Neural cell (in vitro differentiated cells): ENCODE data around the gene PDE3B. TPM values are rescaled to one million over a fixed set of nuclear protein-coding genes. Genes with fewer than 3 reads are reported as not detected.

Experiments
- H2AFZ ChIP-seq: fragments of 200-600, 300-800 bp; sonication (generic), shearing (Covaris generic); 2 replicates; pipeline ENCODE4 v1.6.0; 2014; ENCODE audit warnings: low read depth, mild to moderate bottlenecking, antibody characterized with exemption, low read length, moderate library complexity
- H3F3A ChIP-seq: fragments of 200-600 bp; shearing (Covaris generic); 2 replicates; pipeline ENCODE4 v1.6.1; 2016; ENCODE audit warnings: mild to moderate bottlenecking, moderate library complexity, mixed read lengths, antibody characterized with exemption, low read length; ENCODE audit not compliant: insufficient read depth, poor library complexity, severe bottlenecking
- H3K27ac ChIP-seq: fragments of 200-600, 300-800 bp; sonication (generic), shearing (Covaris generic); 2 replicates; pipeline ENCODE4 v1.5.1; 2014; ENCODE audit warnings: mild to moderate bottlenecking, low read length, moderate library complexity
- H3K27me3 ChIP-seq: fragments of 300-800, 200-600 bp; sonication (generic), shearing (Covaris generic); 2 replicates; pipeline ENCODE4 v1.6.0; 2014; ENCODE audit warnings: mild to moderate bottlenecking, low read depth, low read length, moderate library complexity; ENCODE audit not compliant: insufficient read depth
- H3K36me3 ChIP-seq: fragments of 300-800, 200-600 bp; sonication (generic), shearing (Covaris generic); 2 replicates; pipeline ENCODE4 v1.5.1; 2014; ENCODE audit warnings: mild to moderate bottlenecking, antibody characterized with exemption, low read length, moderate library complexity; ENCODE audit not compliant: insufficient read depth
- H3K4me2 ChIP-seq: fragments of 300-800, 200-600 bp; sonication (generic), shearing (Covaris generic); 2 replicates; pipeline ENCODE4 v1.6.0; 2014; ENCODE audit warnings: mild to moderate bottlenecking, low read length
- H3K4me3 ChIP-seq: fragments of 300-800, 200-600 bp; sonication (generic), shearing (Covaris generic); 2 replicates; pipeline ENCODE4 v1.5.1; 2014; ENCODE audit warnings: mild to moderate bottlenecking, low read length, moderate library complexity
- H3K79me2 ChIP-seq: fragments of 200-600 bp; shearing (Covaris generic); replicated peaks from 2 replicates; pipeline ENCODE4 v1.6.0; 2014; ENCODE audit warnings: mild to moderate bottlenecking, low read length, moderate library complexity; ENCODE audit not compliant: insufficient read depth
- H3K9ac ChIP-seq: fragments of 300-800, 200-600 bp; sonication (generic), shearing (Covaris generic); 2 replicates; pipeline ENCODE4 v1.6.1; 2016; ENCODE audit warnings: mild to moderate bottlenecking, low read length, mixed read lengths
- H3K9me2 ChIP-seq: fragments of 200-600 bp; shearing (Covaris generic); 2 replicates; pipeline ENCODE4 v1.6.1; 2016; ENCODE audit warnings: mild to moderate bottlenecking, low read length, mixed read lengths; ENCODE audit not compliant: insufficient read depth
- H3K9me3 ChIP-seq: fragments of 200-600, 300-800 bp; sonication (generic), shearing (Covaris generic); 2 replicates; pipeline ENCODE4 v1.6.1; 2016; ENCODE audit warnings: mild to moderate bottlenecking, mixed run types, low read length, moderate library complexity, mixed read lengths
- H4K20me1 ChIP-seq: fragments of 200-600 bp; shearing (Covaris generic); 2 replicates; pipeline ENCODE4 v1.6.1; 2016; ENCODE audit warnings: mild to moderate bottlenecking, mixed run types; ENCODE audit not compliant: insufficient read depth
- CTCF ChIP-seq: fragments of 450-650 bp; IDR thresholded peaks from 2 replicates; pipeline ENCODE4 v1.5.1; 2014; ENCODE audit warnings: antibody characterized with exemption, mild to moderate bottlenecking, moderate library complexity; ENCODE audit not compliant: poor library complexity, severe bottlenecking
- EP300 ChIP-seq: fragments of 450-650 bp; conservative IDR thresholded peaks from 2 replicates; pipeline ENCODE4 v1.6.1; 2014; ENCODE audit warnings: antibody characterized with exemption, mild to moderate bottlenecking, moderate library complexity; ENCODE audit not compliant: poor library complexity, severe bottlenecking
- EZH2 ChIP-seq: fragments of 200-600, 300-800 bp; shearing (Covaris generic), sonication (generic); IDR thresholded peaks from 2 replicates; pipeline ENCODE4 v1.6.1; 2014; ENCODE audit warnings: antibody characterized with exemption, low read length, borderline replicate concordance, mild to moderate bottlenecking; ENCODE audit not compliant: insufficient read depth, poor library complexity, severe bottlenecking
- MXI1 ChIP-seq: fragments of 450-650 bp; conservative IDR thresholded peaks from 2 replicates; pipeline ENCODE4 v1.6.1; 2014; ENCODE audit warnings: antibody characterized with exemption, mild to moderate bottlenecking; ENCODE audit not compliant: poor library complexity, severe bottlenecking
- POLR2AphosphoS5 ChIP-seq: IDR thresholded peaks from 2 replicates; pipeline ENCODE4 v1.6.1; 2012
- RAD21 ChIP-seq: fragments of 450-650 bp; conservative IDR thresholded peaks from 2 replicates; pipeline ENCODE4 v1.6.1; 2014; ENCODE audit warnings: antibody characterized with exemption, mild to moderate bottlenecking, moderate library complexity
- REST ChIP-seq: IDR thresholded peaks from 2 replicates; pipeline ENCODE4 v1.6.1; 2012; ENCODE audit warnings: borderline replicate concordance
- SMC3 ChIP-seq: fragments of 450-650 bp; conservative IDR thresholded peaks from 2 replicates; pipeline ENCODE4 v1.6.1; 2014; ENCODE audit warnings: antibody characterized with exemption, mild to moderate bottlenecking, moderate library complexity; ENCODE audit not compliant: poor library complexity
- TAF1 ChIP-seq: IDR thresholded peaks from 2 replicates; pipeline ENCODE4 v1.6.1; 2012; ENCODE audit warnings: low read depth
- polyA plus RNA-seq: library from polyadenylated mRNA; depleted of rRNA; stranded (reverse); fragments of >200 nt; gene quantifications from 2 replicates; pipeline ENCODE4 v1.2.3, GENCODE V29; 2014

PDE3B gene
- polyA plus RNA-seq, 1 donor from 2014 or later, result 13.8 TPM

GRCh38 chr11:14852571-14853177 lies 209.1 kb downstream of the PDE3B start:
- no peak for TF ChIP-seq SMC3
- Histone ChIP-seq H3K9me3 (no peaks in the 10 kb centered on the region), H3K27ac (no peak overlapping the region)

GRCh38 chr11:14854057-14854456 lies 210.5 kb downstream of the PDE3B start:
- no peaks in the 10 kb centered on the region for H3F3A ChIP-seq
- no peak overlapping the region for H3K27ac ChIP-seq
- H3K9me3 ChIP-seq, result no peaks in the 10 kb centered on the region
- H3K79me2 ChIP-seq, result no peaks in the 10 kb centered on the region
- H3K9me2 ChIP-seq, result no peaks in the 10 kb centered on the region
- no peak overlapping the region for H3K4me3 ChIP-seq
- no peaks in the 10 kb centered on the region for H3K27me3 ChIP-seq
- H2AFZ ChIP-seq, result no peak overlapping the region
- H3K9ac ChIP-seq, result no peak overlapping the region
- H4K20me1 ChIP-seq, result no peaks in the 10 kb centered on the region
- TF ChIP-seq CTCF (no peak), EP300 (no peak), EZH2 (no peak), POLR2AphosphoS5 (no peak), RAD21 (no peak), SMC3 (no peak), REST (no peak), TAF1 (no peak), MXI1 (no peak)
- no peaks in the 10 kb centered on the region for H3K36me3 ChIP-seq
- no peak overlapping the region for H3K4me2 ChIP-seq

More at GRCh38 chr11:14852571-14853177, 209.1 kb downstream of the PDE3B start:
- Histone ChIP-seq H3K4me3 (no peak overlapping the region), H3K27me3 (no peaks in the 10 kb centered on the region), H3K9me2 (no peaks in the 10 kb centered on the region), H2AFZ (no peak overlapping the region), H3K9ac (no peak overlapping the region), H3F3A (no peaks in the 10 kb centered on the region), H3K4me2 (no peak overlapping the region), H3K79me2 (no peaks in the 10 kb centered on the region), H4K20me1 (no peaks in the 10 kb centered on the region), H3K36me3 (no peaks in the 10 kb centered on the region)

- Histone ChIP-seq H3K36me3 (no peaks in the 10 kb centered on the region), H4K20me1 (no peaks in the 10 kb centered on the region), H3K4me2 (no peak overlapping the region), H3K9me2 (no peaks in the 10 kb centered on the region), H3F3A (no peaks in the 10 kb centered on the region), H3K27ac (no peak overlapping the region), H3K27me3 (no peaks in the 10 kb centered on the region), H3K79me2 (no peaks in the 10 kb centered on the region), H3K9me3 (no peaks in the 10 kb centered on the region), H2AFZ (no peak overlapping the region), H3K4me3 (no peak overlapping the region), H3K9ac (no peak overlapping the region)
- TF ChIP-seq SMC3, result no peak
- TF ChIP-seq RAD21, result no peak
Measured at GRCh38 chr11:14855890-14856289, 212.3 kb downstream of the PDE3B start.
